Gastroesophageal sphincter (tissue), 3 donors: ENCODE data around the gene CMBL.

Experiments used
- EP300 ChIP-seq: sonication (generic); formaldehyde crosslinking; IDR thresholded peaks from one replicate; pipeline ENCODE4 v1.6.1; 2017; ENCODE audit warnings: antibody characterized with exemption, mild to moderate bottlenecking
- POLR2A ChIP-seq, 2 donors: fragments of 450-650 bp; IDR thresholded peaks; one replicate each; pipeline ENCODE4 v1.6.1; 2017; ENCODE audit warnings: antibody characterized with exemption in 2 of 2, mild to moderate bottlenecking in 2 of 2, moderate library complexity in 1 of 2
- POLR2AphosphoS5 ChIP-seq: sonication (generic); formaldehyde crosslinking; IDR thresholded peaks from one replicate; pipeline ENCODE4 v1.6.1; 2017; ENCODE audit warnings: antibody characterized with exemption
- TF ChIP-seq, protein P1 (sequence below), 4 experiments: fragments of 200-600 bp in 2 of 4; fragments of 450-650 bp in 2 of 4; sonication (generic) in 1 of 4; IDR thresholded peaks; one replicate each; pipeline ENCODE4 v1.5.1; 2017 to 2019; ENCODE audit warnings: antibody characterized with exemption in 4 of 4, mild to moderate bottlenecking in 2 of 4, moderate library complexity in 2 of 4

DNA sequence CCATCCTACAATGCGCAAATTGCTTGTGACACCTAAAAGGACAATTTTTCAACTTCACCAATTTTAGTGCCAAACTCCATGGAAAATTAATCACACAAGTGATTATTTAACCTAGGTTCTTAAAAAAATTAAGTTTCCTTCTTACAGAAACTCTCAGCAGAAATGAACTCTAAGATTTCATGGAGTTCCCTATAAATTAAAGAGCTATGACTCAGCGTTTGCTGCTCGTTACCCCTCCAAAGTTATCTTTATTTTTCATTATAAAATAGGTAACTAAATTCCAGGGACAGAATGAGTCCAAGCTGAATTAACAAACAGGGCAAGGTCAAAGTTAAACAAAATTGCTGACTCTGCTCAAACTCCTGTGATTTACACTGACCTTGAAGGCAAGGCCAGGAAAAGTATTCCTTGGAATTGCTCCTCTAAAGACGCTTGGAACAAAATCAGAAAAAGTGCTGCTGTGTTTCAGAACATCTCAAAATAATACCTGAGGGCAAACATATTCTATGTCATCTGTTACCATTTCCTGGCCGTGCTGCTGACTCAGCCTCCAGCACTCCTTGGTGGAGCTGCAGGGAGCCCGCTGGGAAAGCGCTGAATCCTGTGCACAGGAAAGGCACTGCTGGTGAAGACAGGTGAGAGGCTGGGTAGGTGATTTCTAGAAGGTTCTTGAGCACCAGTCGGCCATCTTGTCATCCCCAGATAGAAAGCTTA lies 2.5 kb upstream of the CMBL start:
- TF ChIP-seq, protein P1, sequence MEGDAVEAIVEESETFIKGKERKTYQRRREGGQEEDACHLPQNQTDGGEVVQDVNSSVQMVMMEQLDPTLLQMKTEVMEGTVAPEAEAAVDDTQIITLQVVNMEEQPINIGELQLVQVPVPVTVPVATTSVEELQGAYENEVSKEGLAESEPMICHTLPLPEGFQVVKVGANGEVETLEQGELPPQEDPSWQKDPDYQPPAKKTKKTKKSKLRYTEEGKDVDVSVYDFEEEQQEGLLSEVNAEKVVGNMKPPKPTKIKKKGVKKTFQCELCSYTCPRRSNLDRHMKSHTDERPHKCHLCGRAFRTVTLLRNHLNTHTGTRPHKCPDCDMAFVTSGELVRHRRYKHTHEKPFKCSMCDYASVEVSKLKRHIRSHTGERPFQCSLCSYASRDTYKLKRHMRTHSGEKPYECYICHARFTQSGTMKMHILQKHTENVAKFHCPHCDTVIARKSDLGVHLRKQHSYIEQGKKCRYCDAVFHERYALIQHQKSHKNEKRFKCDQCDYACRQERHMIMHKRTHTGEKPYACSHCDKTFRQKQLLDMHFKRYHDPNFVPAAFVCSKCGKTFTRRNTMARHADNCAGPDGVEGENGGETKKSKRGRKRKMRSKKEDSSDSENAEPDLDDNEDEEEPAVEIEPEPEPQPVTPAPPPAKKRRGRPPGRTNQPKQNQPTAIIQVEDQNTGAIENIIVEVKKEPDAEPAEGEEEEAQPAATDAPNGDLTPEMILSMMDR (IDR thresholded peaks at IDR 0.05) = no peak
- TF ChIP-seq POLR2AphosphoS5 (no peak), POLR2A (IDR thresholded peaks at IDR 0.05) (no peak), EP300 (no peak)
